HEK293T (cell line): ENCODE measurements around the gene CHSY3.

Experiments used
- BHLHE40 ChIP-seq: fragments of 450-650 bp; IDR thresholded peaks from 2 replicates; pipeline ENCODE4 v1.6.1; 2016; ENCODE audit warnings: mild to moderate bottlenecking, moderate library complexity, borderline replicate concordance
- ELF4 ChIP-seq: fragments of 450-650 bp; IDR thresholded peaks from 2 replicates; pipeline ENCODE4 v1.6.1; 2017; ENCODE audit warnings: antibody characterized with exemption
- FOXK2 ChIP-seq: fragments of 450-650 bp; IDR thresholded peaks from 2 replicates; pipeline ENCODE4 v1.6.1; 2016; ENCODE audit warnings: mild to moderate bottlenecking
- FOXM1 ChIP-seq: fragments of 450-650 bp; IDR thresholded peaks from 2 replicates; pipeline ENCODE4 v1.6.1; 2017; ENCODE audit warnings: mild to moderate bottlenecking, borderline replicate concordance
- HDGF ChIP-seq: fragments of 450-650 bp; IDR thresholded peaks from 2 replicates; pipeline ENCODE4 v1.6.1; 2017; ENCODE audit warnings: antibody characterized with exemption, borderline replicate concordance
- LEF1 ChIP-seq: fragments of 450-650 bp; IDR thresholded peaks from 2 replicates; pipeline ENCODE4 v1.6.1; 2017; ENCODE audit warnings: mild to moderate bottlenecking, borderline replicate concordance
- TARDBP ChIP-seq: fragments of 450-650 bp; IDR thresholded peaks from 2 replicates; pipeline ENCODE4 v1.6.1; 2016
- ZNF384 ChIP-seq: fragments of 450-650 bp; IDR thresholded peaks from 2 replicates; pipeline ENCODE4 v1.6.1; 2016
- TF ChIP-seq, protein P1 (sequence below): fragments of 450-650 bp; IDR thresholded peaks from 2 replicates; pipeline ENCODE4 v1.6.1; 2016

DNA sequence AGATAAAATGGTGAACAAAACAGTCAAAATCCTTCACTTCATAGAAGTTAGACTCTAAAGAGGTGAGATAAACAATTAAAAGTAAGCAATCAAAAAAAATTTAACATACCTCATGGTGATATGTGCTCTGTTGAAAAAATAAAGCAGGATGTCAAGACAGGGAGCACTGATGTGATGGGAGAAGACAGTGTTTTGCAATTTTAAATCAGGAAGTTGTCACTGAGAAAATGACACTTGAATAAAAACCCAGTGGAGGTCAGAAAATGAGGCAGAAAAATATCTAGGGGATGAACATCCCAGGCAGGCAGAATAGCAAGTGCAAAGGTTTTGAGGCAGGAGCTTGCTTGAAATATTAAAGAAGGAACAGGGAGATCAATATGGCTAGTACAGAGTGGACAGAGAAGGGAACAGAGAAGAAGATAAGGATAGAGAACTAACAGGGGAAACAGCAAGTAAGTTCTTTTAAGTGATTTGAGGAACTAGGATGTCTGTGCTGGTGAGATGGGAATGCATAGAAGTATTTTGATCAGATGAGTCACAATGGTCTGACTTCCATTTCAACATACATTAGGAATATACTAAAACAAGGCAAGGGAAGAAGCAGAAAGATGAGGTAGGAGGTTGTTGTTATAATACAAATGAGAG, 130.4 kb downstream of the CHSY3 start:
- no peak for TF ChIP-seq BHLHE40
- no peak for TF ChIP-seq ZNF384
- TF ChIP-seq TARDBP = no peak
- no peak for TF ChIP-seq FOXM1
- no peak for TF ChIP-seq ELF4
- TF ChIP-seq, protein P1, sequence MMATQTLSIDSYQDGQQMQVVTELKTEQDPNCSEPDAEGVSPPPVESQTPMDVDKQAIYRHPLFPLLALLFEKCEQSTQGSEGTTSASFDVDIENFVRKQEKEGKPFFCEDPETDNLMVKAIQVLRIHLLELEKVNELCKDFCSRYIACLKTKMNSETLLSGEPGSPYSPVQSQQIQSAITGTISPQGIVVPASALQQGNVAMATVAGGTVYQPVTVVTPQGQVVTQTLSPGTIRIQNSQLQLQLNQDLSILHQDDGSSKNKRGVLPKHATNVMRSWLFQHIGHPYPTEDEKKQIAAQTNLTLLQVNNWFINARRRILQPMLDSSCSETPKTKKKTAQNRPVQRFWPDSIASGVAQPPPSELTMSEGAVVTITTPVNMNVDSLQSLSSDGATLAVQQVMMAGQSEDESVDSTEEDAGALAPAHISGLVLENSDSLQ = no peak
- TF ChIP-seq HDGF = no peak
- TF ChIP-seq LEF1 = no peak
- TF ChIP-seq FOXK2 = no peak
